OCI-LY7 (cell line): ENCODE results near the gene CDH16.

ENCODE experiments used
- EZH2phosphoT487 ChIP-seq: fragments of 200-600 bp; sonication (generic); IDR thresholded peaks from 2 replicates; pipeline ENCODE4 v1.6.1; 2018; ENCODE audit warnings: low read depth, borderline replicate concordance, mild to moderate bottlenecking, mixed run types, antibody characterized with exemption, low read length, moderate library complexity, mixed read lengths
- TF ChIP-seq, protein P1 (sequence below): fragments of 200-600 bp; sonication (generic); conservative IDR thresholded peaks from 2 replicates; pipeline ENCODE4 v1.5.1; 2014; ENCODE audit warnings: mild to moderate bottlenecking, antibody characterized with exemption, low read length, moderate library complexity, mixed read lengths

DNA sequence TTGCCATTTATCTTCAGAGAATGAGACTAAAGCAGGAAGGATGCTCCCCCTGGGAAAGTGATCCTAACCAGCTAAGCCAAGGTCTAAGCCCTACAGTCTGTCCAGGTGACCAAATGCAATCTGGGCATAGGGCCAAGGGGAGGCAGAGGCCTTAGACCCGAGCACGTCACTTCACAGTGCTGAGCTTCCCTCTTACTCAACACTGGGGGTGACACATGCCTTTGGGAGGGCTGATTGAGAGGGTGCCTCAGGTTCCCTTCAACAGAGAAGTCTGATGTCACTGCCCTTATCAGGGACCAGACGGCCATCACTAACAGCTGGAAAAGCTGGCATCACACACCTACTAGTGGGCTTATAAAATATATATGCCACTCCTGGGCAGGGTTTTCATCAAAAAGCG is 11.5 kb upstream of the CDH16 start:
- TF ChIP-seq, protein P1, sequence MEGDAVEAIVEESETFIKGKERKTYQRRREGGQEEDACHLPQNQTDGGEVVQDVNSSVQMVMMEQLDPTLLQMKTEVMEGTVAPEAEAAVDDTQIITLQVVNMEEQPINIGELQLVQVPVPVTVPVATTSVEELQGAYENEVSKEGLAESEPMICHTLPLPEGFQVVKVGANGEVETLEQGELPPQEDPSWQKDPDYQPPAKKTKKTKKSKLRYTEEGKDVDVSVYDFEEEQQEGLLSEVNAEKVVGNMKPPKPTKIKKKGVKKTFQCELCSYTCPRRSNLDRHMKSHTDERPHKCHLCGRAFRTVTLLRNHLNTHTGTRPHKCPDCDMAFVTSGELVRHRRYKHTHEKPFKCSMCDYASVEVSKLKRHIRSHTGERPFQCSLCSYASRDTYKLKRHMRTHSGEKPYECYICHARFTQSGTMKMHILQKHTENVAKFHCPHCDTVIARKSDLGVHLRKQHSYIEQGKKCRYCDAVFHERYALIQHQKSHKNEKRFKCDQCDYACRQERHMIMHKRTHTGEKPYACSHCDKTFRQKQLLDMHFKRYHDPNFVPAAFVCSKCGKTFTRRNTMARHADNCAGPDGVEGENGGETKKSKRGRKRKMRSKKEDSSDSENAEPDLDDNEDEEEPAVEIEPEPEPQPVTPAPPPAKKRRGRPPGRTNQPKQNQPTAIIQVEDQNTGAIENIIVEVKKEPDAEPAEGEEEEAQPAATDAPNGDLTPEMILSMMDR = no peak
- no peak for TF ChIP-seq EZH2phosphoT487
